ENCODE data around the gene FBXO47. TPM values are rescaled to one million over a fixed set of nuclear protein-coding genes. Genes with fewer than 3 reads are reported as not detected.

Gene FBXO47
- total and polyA plus RNA-seq, 10 of the 15 experiments (the other 5 are each of a cell fraction or from before 2014, with no cell fraction given): 0.04 to 0.06 (median 0.06) TPM; not detected in 7

DNA sequence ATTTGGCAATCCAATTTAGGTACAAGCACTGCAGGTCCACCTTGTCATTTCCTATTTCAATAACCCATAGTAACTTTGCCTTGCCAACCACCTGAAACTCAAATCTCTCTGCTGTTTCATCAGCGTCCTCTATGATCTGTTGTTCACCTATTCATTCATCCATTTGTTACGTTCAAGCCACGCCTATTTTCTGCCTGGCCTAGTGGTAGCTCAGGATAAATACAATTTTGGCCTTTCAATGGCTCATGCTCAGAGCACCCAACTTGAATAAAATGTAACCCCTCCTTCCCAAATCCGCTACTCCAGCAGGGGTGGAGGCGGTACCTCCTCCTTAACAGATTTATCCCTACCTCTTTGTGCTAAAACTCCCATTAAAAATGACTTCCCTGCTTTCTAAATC lies 3.6 kb upstream of the FBXO47 start (continued):
- TF ChIP-seq, protein P1, sequence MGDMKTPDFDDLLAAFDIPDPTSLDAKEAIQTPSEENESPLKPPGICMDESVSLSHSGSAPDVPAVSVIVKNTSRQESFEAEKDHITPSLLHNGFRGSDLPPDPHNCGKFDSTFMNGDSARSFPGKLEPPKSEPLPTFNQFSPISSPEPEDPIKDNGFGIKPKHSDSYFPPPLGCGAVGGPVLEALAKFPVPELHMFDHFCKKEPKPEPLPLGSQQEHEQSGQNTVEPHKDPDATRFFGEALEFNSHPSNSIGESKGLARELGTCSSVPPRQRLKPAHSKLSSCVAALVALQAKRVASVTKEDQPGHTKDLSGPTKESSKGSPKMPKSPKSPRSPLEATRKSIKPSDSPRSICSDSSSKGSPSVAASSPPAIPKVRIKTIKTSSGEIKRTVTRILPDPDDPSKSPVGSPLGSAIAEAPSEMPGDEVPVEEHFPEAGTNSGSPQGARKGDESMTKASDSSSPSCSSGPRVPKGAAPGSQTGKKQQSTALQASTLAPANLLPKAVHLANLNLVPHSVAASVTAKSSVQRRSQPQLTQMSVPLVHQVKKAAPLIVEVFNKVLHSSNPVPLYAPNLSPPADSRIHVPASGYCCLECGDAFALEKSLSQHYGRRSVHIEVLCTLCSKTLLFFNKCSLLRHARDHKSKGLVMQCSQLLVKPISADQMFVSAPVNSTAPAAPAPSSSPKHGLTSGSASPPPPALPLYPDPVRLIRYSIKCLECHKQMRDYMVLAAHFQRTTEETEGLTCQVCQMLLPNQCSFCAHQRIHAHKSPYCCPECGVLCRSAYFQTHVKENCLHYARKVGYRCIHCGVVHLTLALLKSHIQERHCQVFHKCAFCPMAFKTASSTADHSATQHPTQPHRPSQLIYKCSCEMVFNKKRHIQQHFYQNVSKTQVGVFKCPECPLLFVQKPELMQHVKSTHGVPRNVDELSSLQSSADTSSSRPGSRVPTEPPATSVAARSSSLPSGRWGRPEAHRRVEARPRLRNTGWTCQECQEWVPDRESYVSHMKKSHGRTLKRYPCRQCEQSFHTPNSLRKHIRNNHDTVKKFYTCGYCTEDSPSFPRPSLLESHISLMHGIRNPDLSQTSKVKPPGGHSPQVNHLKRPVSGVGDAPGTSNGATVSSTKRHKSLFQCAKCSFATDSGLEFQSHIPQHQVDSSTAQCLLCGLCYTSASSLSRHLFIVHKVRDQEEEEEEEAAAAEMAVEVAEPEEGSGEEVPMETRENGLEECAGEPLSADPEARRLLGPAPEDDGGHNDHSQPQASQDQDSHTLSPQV (IDR thresholded peaks at IDR 0.05): no peak
- no peak for TF ChIP-seq ETV6 (conservative IDR thresholded peaks at IDR 0.05 in 1 of 2, IDR thresholded peaks at IDR 0.05 in 1 of 2; ENCODE audit: borderline replicate concordance in 1 of 2, low read depth in 1 of 2)
- TF ChIP-seq PBX3 (IDR thresholded peaks at IDR 0.05; ENCODE audit: insufficient replicate concordance, low read depth, low read length): no peak
- no peak for TF ChIP-seq IRF4 (IDR thresholded peaks at IDR 0.05; ENCODE audit: low read depth, low read length)
- no peak for TF ChIP-seq TCF7 (IDR thresholded peaks at IDR 0.05; ENCODE audit: borderline replicate concordance)
- TF ChIP-seq NFYB (IDR thresholded peaks at IDR 0.05; ENCODE audit: insufficient read depth, low read depth, low read length): no peak
- TF ChIP-seq, protein P2, sequence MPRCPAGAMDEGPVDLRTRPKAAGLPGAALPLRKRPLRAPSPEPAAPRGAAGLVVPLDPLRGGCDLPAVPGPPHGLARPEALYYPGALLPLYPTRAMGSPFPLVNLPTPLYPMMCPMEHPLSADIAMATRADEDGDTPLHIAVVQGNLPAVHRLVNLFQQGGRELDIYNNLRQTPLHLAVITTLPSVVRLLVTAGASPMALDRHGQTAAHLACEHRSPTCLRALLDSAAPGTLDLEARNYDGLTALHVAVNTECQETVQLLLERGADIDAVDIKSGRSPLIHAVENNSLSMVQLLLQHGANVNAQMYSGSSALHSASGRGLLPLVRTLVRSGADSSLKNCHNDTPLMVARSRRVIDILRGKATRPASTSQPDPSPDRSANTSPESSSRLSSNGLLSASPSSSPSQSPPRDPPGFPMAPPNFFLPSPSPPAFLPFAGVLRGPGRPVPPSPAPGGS (IDR thresholded peaks at IDR 0.05; ENCODE audit: borderline replicate concordance, insufficient read depth, low read depth, low read length, poor library complexity, severe bottlenecking): no peak
- no peak for TF ChIP-seq HDAC6 (IDR thresholded peaks at IDR 0.05; ENCODE audit: unreplicated experiment)
- TF ChIP-seq SMC3 (IDR thresholded peaks at IDR 0.05; ENCODE audit: borderline replicate concordance, low read length): no peak
- no peak for TF ChIP-seq PAX5 (IDR thresholded peaks at IDR 0.05; ENCODE audit: borderline replicate concordance, low read depth, low read length)
- TF ChIP-seq JUND (IDR thresholded peaks at IDR 0.05; ENCODE audit: low read depth, low read length): no peak
- TF ChIP-seq, protein P3, sequence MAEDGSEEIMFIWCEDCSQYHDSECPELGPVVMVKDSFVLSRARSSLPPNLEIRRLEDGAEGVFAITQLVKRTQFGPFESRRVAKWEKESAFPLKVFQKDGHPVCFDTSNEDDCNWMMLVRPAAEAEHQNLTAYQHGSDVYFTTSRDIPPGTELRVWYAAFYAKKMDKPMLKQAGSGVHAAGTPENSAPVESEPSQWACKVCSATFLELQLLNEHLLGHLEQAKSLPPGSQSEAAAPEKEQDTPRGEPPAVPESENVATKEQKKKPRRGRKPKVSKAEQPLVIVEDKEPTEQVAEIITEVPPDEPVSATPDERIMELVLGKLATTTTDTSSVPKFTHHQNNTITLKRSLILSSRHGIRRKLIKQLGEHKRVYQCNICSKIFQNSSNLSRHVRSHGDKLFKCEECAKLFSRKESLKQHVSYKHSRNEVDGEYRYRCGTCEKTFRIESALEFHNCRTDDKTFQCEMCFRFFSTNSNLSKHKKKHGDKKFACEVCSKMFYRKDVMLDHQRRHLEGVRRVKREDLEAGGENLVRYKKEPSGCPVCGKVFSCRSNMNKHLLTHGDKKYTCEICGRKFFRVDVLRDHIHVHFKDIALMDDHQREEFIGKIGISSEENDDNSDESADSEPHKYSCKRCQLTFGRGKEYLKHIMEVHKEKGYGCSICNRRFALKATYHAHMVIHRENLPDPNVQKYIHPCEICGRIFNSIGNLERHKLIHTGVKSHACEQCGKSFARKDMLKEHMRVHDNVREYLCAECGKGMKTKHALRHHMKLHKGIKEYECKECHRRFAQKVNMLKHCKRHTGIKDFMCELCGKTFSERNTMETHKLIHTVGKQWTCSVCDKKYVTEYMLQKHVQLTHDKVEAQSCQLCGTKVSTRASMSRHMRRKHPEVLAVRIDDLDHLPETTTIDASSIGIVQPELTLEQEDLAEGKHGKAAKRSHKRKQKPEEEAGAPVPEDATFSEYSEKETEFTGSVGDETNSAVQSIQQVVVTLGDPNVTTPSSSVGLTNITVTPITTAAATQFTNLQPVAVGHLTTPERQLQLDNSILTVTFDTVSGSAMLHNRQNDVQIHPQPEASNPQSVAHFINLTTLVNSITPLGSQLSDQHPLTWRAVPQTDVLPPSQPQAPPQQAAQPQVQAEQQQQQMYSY (CRISPR knock-in tag; IDR thresholded peaks at IDR 0.05): no peak
